HG02642 (cell line): ENCODE results near the gene FBXL13.

Experiments used
- ATAC-seq: cut with Tn5 transposase; IDR thresholded peaks from one replicate; pipeline ENCODE4 v1.9.1; 2021; ENCODE audit warnings: mild to moderate bottlenecking; ENCODE audit not compliant: unreplicated experiment, poor library complexity

Gene FBXL13

GRCh38 chr7:102951839-102952238, 122.8 kb downstream of the FBXL13 start:
- no peak for ATAC-seq

- ATAC-seq, result no peak
Observed at GRCh38 chr7:102944241-102944640, 130.4 kb downstream of the FBXL13 start.

- no peak for ATAC-seq
Observed at GRCh38 chr7:102943423-102944169, 131.0 kb downstream of the FBXL13 start.

DNA sequence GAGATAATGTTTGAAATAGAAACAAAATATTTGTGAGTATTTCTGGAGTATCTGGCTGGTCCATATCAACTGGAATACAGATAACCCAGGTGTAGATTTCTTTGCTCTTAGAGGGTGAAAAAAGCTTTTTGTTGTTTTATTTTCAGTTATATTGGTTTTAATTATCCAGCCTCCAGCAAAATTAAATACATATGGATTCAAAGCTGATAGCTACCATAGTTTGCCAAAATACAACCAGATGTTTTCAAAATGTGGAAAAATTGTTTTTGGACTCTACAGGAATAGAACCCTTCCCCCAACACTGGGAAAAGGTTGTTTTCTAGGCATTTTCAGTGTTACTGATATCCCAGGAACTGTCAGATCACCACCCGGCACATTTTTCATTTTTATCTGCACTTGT, 131.7 kb downstream of the FBXL13 start:
- no peak for ATAC-seq

GRCh38 chr7:102942181-102942866, 132.3 kb downstream of the FBXL13 start:
- no peak for ATAC-seq

- no peak for ATAC-seq
Observed at GRCh38 chr7:102938679-102939078, 135.9 kb downstream of the FBXL13 start.

- no peak for ATAC-seq
Observed at GRCh38 chr7:102935450-102936115, 139.0 kb downstream of the FBXL13 start.

DNA sequence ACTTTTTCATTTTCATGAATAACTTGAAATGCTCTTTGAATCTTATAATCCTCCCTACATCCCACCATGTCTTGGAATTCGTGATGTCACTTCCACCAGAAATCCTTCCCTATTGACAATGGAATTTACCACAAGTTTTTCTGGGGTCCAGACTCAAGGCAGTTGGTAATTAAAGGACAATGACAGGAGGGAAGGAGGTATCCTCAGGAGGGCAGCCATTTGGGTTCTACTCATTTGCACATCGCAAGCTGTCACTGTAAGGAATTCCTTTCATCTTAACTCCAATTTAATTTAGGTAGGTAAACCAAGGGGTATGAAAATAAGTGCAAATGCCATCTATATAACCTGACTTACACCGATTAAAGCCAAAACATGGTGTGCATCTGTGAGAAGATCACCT, 139.9 kb downstream of the FBXL13 start:
- ATAC-seq, result no peak

DNA sequence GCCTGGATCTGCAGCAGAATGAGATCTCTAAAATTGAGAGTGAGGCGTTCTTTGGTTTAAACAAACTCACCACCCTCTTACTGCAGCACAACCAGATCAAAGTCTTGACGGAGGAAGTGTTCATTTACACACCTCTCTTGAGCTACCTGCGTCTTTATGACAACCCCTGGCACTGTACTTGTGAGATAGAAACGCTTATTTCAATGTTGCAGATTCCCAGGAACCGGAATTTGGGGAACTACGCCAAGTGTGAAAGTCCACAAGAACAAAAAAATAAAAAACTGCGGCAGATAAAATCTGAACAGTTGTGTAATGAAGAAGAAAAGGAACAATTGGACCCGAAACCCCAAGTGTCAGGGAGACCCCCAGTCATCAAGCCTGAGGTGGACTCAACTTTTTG, 140.4 kb downstream of the FBXL13 start:
- no peak for ATAC-seq

GRCh38 chr7:102933763-102934162, 140.8 kb downstream of the FBXL13 start:
- ATAC-seq, result no peak

DNA sequence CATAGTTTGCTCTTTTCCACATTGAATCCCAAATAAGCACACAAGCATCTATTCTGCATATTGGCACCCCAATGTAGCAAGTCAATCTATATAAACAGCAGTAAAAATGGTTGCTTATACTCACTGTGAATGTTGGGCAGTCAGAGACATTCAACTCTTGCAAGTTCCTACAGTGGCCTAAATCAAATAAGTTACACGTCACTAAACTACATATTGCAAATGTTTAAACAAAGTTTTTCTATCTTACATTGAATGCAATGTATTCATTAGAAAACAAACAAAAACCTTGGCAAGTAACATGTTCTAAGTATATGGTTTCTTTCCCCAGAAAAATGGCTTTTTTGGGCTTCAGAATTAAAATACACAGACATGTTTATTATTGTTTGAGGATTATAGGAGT, 142.8 kb downstream of the FBXL13 start:
- no peak for ATAC-seq

GRCh38 chr7:102927312-102927933, 147.2 kb downstream of the FBXL13 start:
- no peak for ATAC-seq

GRCh38 chr7:102926783-102927140, 147.8 kb downstream of the FBXL13 start:
- ATAC-seq, result no peak

DNA sequence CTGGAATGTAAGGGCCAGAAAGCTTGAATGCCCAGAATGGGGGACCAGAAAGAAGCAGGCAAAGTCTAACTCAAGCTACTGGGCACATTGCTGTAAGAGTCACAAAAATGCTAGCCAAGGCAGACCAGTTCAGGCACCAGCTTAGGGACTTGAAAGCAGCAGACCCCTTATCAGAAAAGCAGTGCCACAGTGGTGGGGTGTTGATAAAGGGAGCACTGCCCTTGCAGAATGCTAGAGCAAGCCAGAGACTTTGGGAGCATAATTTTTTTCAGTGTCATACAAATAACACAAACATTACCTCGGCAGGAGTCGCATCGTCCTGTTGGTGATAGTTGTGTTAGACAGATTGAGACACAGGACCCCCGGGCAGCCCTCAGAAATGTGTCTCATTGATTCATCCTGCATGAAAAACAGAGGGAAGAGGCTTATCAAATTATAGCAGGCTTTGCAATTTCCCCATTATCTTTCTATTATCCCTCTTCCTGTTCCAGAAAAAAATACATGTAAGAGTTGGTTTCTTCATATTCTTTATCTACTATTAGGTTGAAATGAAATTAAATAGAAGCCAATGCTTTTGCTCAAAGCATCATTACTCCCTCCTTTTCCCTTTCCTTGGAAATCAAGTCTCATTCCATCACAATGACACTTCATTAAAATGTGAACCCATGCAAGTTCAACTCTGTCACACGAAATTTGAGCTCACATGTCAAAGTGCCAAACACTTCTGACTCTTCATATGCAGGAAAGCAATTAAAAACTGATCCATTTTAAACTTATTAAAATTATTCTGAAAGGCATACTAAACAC, 148.4 kb downstream of the FBXL13 start:
- ATAC-seq, result no peak

DNA sequence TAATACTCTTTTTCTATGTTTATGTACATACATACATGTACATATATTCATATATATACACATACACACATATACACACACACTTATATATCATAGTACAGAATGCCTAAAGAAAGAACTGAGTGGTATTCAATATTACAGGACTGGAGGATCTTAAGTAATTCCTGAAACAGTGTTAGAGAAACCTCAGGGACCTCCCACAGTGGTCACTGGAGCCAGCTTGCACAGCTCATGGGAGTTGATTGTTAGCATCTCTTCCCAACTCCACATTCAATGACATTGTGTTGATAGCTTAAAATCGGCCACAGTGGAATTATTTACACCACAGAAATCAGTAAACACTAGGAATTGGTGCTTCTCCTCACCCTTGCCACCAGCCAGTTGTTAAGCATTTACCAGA, 155.8 kb downstream of the FBXL13 start:
- ATAC-seq, result no peak

- ATAC-seq, result no peak
Observed at GRCh38 chr7:102917436-102918353, 156.9 kb downstream of the FBXL13 start.

- no peak for ATAC-seq
Observed at GRCh38 chr7:102916881-102917280, 157.7 kb downstream of the FBXL13 start.

DNA sequence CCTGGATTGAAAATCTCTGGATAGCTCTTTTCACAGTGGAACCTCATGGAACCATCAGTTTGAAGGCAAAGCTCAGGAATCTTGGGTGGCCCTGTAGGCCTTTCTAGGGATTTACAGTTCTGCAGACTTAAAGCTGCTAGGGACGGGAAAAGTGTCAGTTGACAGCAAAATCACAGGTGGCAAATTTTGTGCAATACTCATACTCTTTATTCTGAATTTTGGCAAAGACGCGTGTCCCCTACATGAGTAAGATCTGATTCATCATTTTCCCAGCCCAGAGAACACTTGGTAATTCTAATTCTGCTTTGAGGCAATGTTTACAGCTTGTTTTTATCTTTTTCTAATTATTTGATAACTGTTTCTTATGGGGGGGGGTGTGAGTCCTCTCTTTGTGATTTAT, 158.2 kb downstream of the FBXL13 start:
- no peak for ATAC-seq

- no peak for ATAC-seq
Observed at GRCh38 chr7:102914585-102914984, 160.0 kb downstream of the FBXL13 start.
